ENCODE measurements around the gene ZNF598. TPM values are rescaled to one million over a fixed set of nuclear protein-coding genes. Genes with fewer than 3 reads are reported as not detected.

Gene ZNF598
- total and polyA plus RNA-seq, 2 donors = 5.7 to 46.2 TPM

DNA sequence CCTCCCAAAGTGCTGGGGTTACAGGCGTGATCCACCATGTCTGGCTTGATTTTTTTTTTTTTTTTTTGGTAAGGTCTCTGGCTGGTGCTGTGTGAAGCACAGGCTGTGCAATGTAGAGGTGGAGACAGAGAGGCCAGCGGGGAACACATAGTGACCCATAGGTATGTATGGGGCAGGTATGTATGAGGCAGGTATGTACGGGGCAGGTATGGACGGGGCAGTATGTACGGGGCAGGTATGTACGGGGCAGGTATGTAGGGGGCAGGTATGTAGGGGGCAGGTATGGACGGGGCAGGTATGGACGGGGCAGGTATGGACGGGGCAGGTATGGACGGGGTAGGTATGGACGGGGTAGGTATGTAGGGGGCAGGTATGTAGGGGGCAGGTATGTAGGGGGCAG lies 60.1 kb downstream of the ZNF598 start:
- no peak for DNase-seq (ENCODE audit: low read depth in 6 of 9, low spot score in 9 of 9)
- Histone ChIP-seq H3K27ac (ENCODE audit: low read depth in 1 of 2, low read length in 1 of 2) (no peak overlapping the region), H3K9me3 (ENCODE audit: control insufficient read depth in 2 of 2, insufficient read depth in 1 of 2, low read length in 1 of 2) (no peaks in the 10 kb centered on the region), H3K4me3 (ENCODE audit: low read length in 2 of 2) (no peak overlapping the region), H3K36me3 (ENCODE audit: control insufficient read depth in 2 of 2, insufficient read depth in 2 of 2, low read length in 1 of 2) (no peaks in the 10 kb centered on the region), H3K27me3 (ENCODE audit: control insufficient read depth in 2 of 2, insufficient read depth in 1 of 2, low read length in 1 of 2) (peaks cover 0 to 6% of the 10 kb centered on the region in 2 donors), H3K4me1 (ENCODE audit: control insufficient read depth in 2 of 2, insufficient read depth in 2 of 2, low read length in 2 of 2) (no peaks in the 10 kb centered on the region)
- 98% methylated on average over 11 of the region's 11 CpGs for WGBS

Other genes with a start within 250 kb of the ZNF598 start
Only the 30 nearest of the 33 such genes appear.
- gene MRPS34, start 236.7 kb downstream of the ZNF598 start, total RNA-seq = 103 TPM
- 101 TPM for gene MRPS34, start 236.7 kb downstream of the ZNF598 start, polyA plus RNA-seq
- 68.1 TPM for gene SPSB3, start 227.2 kb downstream of the ZNF598 start, total RNA-seq
- gene SPSB3, start 227.2 kb downstream of the ZNF598 start, polyA plus RNA-seq = 282 TPM
- 73.9 TPM for gene NUBP2, start 226.9 kb downstream of the ZNF598 start, total RNA-seq
- 80.6 TPM for gene NUBP2, start 226.9 kb downstream of the ZNF598 start, polyA plus RNA-seq
- 4.0 TPM for gene IGFALS, start 216.1 kb downstream of the ZNF598 start, total RNA-seq
- 1.9 TPM for gene IGFALS, start 216.1 kb downstream of the ZNF598 start, polyA plus RNA-seq
- 51.6 TPM for gene HAGH, start 183.0 kb downstream of the ZNF598 start, total RNA-seq
- 69.5 TPM for gene HAGH, start 183.0 kb downstream of the ZNF598 start, polyA plus RNA-seq
- gene FAHD1, start 182.6 kb downstream of the ZNF598 start, total RNA-seq = 22.5 TPM
- gene FAHD1, start 182.6 kb downstream of the ZNF598 start, polyA plus RNA-seq = 23.6 TPM
- gene MEIOB, start 137.7 kb downstream of the ZNF598 start, total RNA-seq = 1.1 TPM
- 1.3 TPM for gene MEIOB, start 137.7 kb downstream of the ZNF598 start, polyA plus RNA-seq
- gene HS3ST6, start 91.4 kb downstream of the ZNF598 start, total RNA-seq = 0.38 TPM
- gene HS3ST6, start 91.4 kb downstream of the ZNF598 start, polyA plus RNA-seq = 1.3 TPM
- gene MSRB1, start 66.6 kb downstream of the ZNF598 start, total RNA-seq = 10.7 TPM
- gene MSRB1, start 66.6 kb downstream of the ZNF598 start, polyA plus RNA-seq = 44.2 TPM
- not detected for gene RPL3L, start 55.1 kb downstream of the ZNF598 start, total RNA-seq
- 0.66 TPM for gene RPL3L, start 55.1 kb downstream of the ZNF598 start, polyA plus RNA-seq
- gene NDUFB10, start 50.3 kb downstream of the ZNF598 start, total RNA-seq = 103 TPM
- 129 TPM for gene NDUFB10, start 50.3 kb downstream of the ZNF598 start, polyA plus RNA-seq
- gene RPS2, start 45.0 kb downstream of the ZNF598 start, total RNA-seq = 2,266 TPM
- 2,485 TPM for gene RPS2, start 45.0 kb downstream of the ZNF598 start, polyA plus RNA-seq
- gene RNF151, start 43.0 kb downstream of the ZNF598 start, total RNA-seq = not detected
- gene RNF151, start 43.0 kb downstream of the ZNF598 start, polyA plus RNA-seq = 0.82 TPM
- gene TBL3, start 37.8 kb downstream of the ZNF598 start, total RNA-seq = 28.4 TPM
- 52.3 TPM for gene TBL3, start 37.8 kb downstream of the ZNF598 start, polyA plus RNA-seq
- 2.2 TPM for gene NOXO1, start 28.4 kb downstream of the ZNF598 start, total RNA-seq
- 5.7 TPM for gene NOXO1, start 28.4 kb downstream of the ZNF598 start, polyA plus RNA-seq
- 16.1 TPM for gene GFER, start 25.6 kb downstream of the ZNF598 start, total RNA-seq
- gene GFER, start 25.6 kb downstream of the ZNF598 start, polyA plus RNA-seq = 28.0 TPM
- 1.2 TPM for gene SYNGR3, start 19.9 kb downstream of the ZNF598 start, total RNA-seq
- 2.7 TPM for gene SYNGR3, start 19.9 kb downstream of the ZNF598 start, polyA plus RNA-seq
- 0.66 TPM for gene NPW, start 10.0 kb upstream of the ZNF598 start, total RNA-seq
- 1.2 TPM for gene NPW, start 10.0 kb upstream of the ZNF598 start, polyA plus RNA-seq
- 6.3 TPM for gene NHERF2, start 17.1 kb upstream of the ZNF598 start, total RNA-seq
- 23.4 TPM for gene NHERF2, start 17.1 kb upstream of the ZNF598 start, polyA plus RNA-seq
- 32.7 TPM for gene NTHL1, start 38.0 kb upstream of the ZNF598 start, total RNA-seq
- 32.7 TPM for gene NTHL1, start 38.0 kb upstream of the ZNF598 start, polyA plus RNA-seq
- 22.7 TPM for gene TSC2, start 38.2 kb upstream of the ZNF598 start, total RNA-seq
- 61.8 TPM for gene TSC2, start 38.2 kb upstream of the ZNF598 start, polyA plus RNA-seq
- gene PKD1, start 126.1 kb upstream of the ZNF598 start, total RNA-seq = 13.4 TPM
- 35.3 TPM for gene PKD1, start 126.1 kb upstream of the ZNF598 start, polyA plus RNA-seq
- gene RAB26, start 138.8 kb upstream of the ZNF598 start, total RNA-seq = 0.28 TPM
- 2.6 TPM for gene RAB26, start 138.8 kb upstream of the ZNF598 start, polyA plus RNA-seq
- 22.3 TPM for gene TRAF7, start 146.0 kb upstream of the ZNF598 start, total RNA-seq
- 23.9 TPM for gene TRAF7, start 146.0 kb upstream of the ZNF598 start, polyA plus RNA-seq
- gene CASKIN1, start 186.8 kb upstream of the ZNF598 start, total RNA-seq = 0.05 TPM
- gene CASKIN1, start 186.8 kb upstream of the ZNF598 start, polyA plus RNA-seq = 0.48 TPM
- 20.3 TPM for gene MLST8, start 195.6 kb upstream of the ZNF598 start, total RNA-seq
- gene MLST8, start 195.6 kb upstream of the ZNF598 start, polyA plus RNA-seq = 34.6 TPM
- gene BRICD5, start 201.0 kb upstream of the ZNF598 start, total RNA-seq = 4.0 TPM
- 21.3 TPM for gene BRICD5, start 201.0 kb upstream of the ZNF598 start, polyA plus RNA-seq
- gene PGP, start 205.0 kb upstream of the ZNF598 start, total RNA-seq = 12.4 TPM
- gene PGP, start 205.0 kb upstream of the ZNF598 start, polyA plus RNA-seq = 12.9 TPM
- gene E4F1, start 213.8 kb upstream of the ZNF598 start, total RNA-seq = 26.5 TPM
- 42.3 TPM for gene E4F1, start 213.8 kb upstream of the ZNF598 start, polyA plus RNA-seq
- 0.99 TPM for gene DNASE1L2, start 226.6 kb upstream of the ZNF598 start, total RNA-seq
- 3.5 TPM for gene DNASE1L2, start 226.6 kb upstream of the ZNF598 start, polyA plus RNA-seq